Activated CD8-positive, alpha-beta memory T cell treated with anti-CD3 and anti-CD28 coated beads, Interleukin-2, amount 50 U/mL, for 24 hours (primary cell): ENCODE data around the gene ZBTB7C.
"Not testable (repeated sequence)": the region's sequence is repeated elsewhere in the genome, so short reads cannot be mapped to it uniquely, and the experiment has no call there.

ENCODE experiments used
- DNase-seq: peaks from one replicate; pipeline ENCODE4 v3.0.0-alpha.2; 2020; ENCODE audit errors: extremely low read depth

The ZBTB7C gene

DNA sequence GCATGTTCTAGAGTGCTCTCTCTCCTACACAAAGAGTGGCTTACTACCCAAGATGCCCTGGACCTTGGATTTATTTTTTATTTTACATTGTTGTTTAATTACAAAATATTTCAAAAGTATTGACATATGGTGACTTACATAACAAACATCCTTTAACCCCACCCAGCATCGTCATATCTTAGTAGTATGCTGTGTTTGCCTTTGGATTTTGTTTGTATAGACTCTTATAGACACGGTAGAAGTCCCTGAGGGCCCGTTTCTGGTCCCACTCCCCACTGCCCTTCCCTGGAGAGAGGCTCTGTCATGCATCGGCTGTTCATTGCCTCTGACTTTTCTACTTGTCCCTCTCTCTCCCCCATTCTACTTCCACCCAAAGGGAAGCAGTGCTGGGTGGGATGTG, 112.0 kb downstream of the ZBTB7C start:
- no peak for DNase-seq

DNA sequence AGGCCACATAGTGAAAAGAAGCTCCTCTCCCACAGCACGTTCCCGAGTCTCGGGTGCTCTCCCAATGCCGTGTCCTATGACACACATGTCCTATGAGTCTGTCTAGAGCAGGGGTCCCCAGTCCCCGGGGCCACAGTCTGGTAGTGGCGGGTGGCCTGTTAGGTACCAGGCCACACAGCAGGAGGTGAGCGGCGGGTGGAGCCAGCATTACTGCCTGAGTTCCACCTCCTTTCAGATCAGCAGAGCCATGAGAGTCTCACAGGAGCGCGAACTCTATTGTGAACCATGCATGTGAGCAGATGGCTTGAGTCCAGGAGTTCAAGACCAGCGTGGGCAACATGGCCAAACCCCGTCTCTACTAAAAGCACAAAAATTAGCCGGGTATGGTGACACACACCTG, 112.6 kb downstream of the ZBTB7C start:
- DNase-seq, result no peak

DNA sequence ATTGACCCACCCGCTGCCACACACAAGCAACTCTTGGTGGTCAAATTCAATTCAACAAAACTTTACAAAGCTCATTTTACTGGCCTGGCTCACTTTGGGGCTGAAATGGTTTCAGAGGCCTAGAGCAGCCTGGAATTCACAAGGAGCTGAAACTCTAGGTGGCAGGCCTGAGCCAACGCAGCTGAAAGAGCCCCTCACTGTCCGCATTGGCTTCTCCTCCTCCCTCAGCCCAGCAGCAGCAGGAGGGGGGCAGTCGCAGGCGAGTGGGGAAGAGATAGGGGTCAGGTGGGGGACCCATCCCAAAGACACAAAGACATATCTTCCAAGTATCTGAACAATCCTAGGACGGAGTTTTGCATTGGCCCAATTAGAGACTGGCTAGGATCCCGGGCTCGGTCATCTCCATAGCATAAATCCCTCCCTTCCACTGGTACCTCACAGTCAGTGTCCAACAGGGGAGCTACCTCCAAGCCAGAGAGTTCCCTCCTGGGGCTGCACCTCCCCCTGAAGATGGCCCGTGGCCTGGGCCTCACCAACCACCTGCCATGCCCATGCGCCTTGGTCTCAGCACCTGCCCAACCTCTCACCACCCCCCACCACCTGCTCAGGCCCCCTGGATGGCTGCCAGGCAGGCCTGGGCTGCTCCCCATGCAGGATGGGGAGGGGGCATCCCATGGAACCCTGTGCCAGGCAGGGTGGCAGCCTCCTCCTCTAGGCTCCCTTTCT, 113.4 kb downstream of the ZBTB7C start:
- no peak for DNase-seq

DNA sequence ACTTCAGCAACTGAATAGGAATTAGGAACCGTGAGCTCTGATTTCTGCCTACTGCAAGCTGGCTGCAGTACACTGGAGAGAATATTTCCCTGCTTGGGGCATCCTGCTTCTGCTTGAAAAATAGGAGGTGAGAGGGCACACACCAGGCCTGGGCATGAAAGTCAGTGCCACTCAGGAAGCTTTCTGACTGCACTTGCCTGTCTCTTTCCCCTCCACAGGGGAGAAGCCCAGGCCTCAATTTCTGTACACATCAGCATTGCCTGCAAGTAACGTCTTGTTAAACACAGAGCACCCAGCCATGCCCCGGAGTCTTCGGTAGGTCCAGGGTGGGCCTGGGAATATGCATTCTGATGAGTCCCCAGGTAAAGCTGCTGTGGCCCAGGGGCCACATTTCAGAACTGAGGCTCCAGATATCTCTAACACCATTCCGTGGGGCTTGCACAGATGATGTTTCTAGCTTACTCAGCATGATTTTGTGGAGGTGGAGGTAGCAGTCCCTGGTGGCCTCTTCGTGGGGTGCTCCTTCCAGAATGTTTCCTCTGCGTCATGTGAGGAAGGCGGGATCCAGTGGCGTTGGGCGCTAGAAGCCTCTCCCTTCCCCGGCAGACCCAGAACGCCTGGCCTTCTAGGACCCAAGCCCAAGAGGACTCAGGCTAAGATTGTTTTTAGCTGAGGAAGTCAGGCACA, 114.1 kb downstream of the ZBTB7C start:
- DNase-seq, result no peak

DNA sequence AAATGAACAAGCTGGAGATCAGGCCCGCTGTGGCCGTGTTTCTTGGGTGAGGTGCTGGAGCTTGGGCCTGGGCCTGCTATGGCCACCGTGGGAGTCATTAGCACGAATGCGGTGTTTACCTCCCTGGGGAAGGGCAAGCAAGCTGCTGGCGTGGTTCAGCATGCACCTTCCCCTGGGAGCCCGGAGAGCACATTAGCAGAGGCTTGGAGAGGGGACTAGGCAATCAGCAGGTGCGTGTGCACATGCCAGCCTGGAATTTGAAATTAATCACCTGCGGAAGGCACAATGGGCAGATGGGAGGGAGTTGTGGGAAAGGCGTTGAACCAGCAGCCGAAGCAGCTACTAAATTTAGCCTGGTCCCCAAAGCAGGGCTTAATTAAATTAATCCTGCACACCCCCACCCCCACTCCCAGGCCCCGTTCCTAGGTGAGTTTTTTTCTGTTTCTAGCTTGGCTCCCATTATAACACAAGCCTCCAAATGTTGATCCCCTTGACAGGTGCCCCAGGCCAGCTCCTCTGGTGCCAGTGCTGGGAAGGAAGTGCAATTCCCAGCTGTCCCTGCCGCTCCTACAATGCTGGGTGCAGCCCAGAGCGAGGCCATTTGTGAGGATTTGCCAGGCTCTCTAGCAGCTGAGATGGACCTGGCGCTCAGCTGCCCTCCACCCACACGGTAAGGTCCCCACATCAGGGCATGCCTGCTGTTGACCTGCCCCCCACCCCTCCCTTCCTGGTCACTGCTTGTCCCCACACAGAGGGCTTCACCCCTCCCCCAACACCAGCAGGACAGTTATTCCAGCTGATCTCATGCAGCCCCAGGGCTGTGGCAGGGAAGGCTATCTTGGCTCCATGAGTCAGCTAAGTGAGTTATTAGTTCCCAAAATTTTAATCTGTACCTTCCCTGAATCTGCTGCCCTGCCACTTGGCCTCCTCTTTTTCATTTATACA, 115.0 kb downstream of the ZBTB7C start:
- DNase-seq, result no peak

DNA sequence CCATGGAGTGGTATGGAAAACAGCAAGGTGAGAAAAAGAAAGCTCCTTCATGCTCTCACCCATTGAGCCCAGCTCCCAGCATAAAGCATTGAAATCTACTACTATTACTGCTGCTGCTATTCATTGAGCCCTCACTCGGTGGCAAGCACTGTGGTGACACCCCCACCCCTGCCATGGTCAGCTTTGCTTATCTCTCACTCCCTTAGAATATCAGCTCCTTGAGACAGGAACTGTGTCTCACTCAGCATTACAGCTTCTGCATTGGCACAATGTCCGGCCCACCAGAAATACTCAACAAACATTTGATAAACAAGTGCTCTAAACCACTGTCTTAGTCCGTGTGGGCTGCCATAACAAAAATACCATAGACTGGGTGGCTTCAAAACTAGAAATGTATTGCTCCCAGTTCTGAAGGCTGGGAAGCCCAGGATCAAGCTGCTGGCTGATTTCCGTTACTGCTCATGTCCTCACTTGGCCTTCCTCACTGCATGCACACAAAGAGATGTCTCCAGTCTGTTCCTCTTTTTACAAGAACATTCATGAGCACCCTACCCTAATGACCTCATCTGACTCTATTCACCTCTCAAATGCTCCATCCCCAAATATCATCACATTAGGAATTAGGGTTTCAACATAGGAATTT, 116.3 kb downstream of the ZBTB7C start:
- no peak for DNase-seq

DNA sequence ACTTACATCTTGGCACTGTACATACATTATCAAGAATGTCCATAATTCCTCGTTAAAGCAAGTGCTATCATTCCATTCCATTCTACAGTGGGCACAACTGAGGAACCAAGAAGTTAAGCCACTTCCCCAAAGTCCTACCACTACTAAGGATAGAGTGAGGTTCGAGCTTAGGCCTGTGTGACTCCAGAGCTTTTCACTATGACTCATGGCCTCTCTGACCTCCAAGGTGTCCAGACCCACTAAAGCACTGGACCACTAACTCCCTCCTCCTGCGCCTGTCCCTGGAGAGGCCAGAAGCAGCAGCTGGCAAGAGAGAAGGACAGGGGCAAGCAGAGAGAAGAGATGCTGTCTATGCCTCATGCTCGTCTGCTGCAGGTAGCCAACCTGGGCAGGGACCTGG, 117.0 kb downstream of the ZBTB7C start:
- DNase-seq, result no peak

DNA sequence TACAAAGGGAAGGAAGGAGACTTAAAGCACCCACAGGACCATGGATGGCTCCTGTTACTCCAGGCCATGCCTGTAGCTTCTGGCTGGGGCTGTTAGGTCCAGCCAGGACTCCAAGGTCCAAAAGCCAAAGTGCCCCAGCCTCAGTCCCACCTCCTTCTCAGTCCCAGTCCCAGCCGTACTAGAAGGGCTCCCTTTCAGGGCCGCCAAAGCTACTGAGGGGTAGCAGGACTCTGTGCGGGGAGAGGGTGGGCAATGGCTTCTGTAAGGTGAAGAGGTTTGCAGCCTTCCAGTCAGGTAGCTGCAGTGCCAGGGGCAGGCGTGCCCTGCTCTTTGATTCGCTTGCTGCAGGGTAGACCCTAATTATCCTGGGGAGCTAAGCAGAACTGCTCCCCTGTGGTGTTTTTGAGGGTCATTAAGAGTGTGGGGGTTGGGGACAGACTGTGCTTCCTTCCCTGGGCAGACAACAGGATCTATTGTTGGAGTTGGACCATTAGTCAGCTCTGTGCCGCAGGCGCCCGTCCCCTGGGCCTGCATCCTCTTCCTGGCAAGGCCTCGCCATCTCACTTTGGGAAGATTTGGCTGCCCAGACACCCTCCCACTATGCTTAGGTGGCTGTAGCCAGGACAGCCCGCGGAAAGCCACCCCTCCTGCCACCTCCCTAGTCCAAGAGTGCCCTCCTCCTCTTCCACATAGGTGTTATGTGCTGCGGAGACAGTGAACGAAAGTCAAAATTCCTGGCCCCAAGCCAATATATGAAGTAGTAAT, 118.8 kb downstream of the ZBTB7C start:
- DNase-seq, result no peak

DNA sequence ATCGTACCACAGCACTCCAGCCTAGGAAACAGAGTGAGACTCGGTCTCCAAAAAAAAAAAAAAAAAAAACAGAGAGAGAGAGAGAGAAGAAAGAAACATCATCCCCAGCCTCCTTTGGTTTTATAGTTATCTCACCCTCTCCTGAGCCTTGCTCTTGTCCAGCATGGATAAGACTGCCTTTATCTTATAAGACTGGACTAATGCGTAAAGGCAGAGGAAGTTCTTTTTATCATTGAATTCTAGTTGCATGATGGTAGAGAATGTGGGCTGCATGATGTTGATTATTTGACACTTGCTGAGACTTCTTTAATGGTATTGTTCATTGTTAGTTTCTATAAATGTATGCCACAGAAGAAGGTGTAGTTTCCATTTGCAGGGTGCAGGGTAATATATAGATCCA, 124.4 kb downstream of the ZBTB7C start:
- no peak for DNase-seq

DNA sequence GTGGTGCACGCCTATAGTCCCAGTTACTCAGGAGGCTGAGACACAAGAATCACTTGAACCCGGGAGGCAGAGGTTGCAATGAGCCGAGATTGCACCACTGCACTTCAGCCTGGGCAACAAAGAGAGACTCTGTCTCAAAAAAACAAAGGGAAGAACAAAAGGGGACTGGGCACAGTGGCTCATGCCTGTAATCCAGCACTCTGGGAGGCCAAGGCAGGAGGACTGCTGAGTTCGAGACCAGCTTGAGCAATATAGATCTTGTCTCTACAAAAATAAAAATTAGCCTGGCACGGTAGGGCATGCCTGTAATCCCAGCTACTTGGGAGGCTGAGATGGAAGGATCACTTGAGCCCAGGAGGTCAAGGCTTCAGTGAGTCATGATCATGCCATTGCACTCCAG, 125.2 kb downstream of the ZBTB7C start:
- DNase-seq, result not testable (repeated sequence)

DNA sequence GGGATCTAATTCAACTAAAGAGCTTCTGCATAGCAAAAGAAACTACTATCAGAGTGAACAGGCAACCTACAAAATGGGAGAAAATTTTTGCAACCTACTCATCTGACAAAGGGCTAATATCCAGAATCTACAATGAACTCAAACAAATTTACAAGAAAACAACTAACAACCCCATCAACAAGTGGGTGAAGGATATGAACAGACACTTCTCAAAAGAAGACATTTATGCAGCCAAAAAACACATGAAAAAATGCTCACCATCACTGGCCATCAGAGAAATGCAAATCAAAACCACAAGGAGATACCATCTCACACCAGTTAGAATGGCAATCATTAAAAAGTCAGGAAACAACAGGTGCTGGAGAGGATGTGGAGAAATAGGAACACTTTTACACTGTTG, 127.7 kb downstream of the ZBTB7C start:
- DNase-seq, result not testable (repeated sequence)

DNA sequence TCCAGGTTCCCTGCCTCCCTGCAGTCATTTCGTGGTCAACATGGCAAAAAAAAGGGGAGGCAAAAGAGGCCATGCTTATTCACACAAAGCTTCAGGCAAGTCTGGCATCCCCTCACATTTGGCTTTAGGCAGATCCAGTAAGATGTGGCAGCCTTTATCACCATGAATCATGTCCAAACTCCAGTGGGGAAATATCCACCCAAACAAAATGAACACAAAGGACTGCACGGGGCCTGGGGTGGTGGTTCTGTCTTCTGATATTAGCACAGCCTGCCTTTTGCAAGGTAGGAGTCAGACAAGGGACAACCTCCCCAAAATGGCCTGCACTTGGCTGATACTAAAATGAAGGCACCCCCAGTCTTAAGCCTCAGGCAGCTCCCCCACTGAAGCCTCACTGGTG, 129.9 kb downstream of the ZBTB7C start:
- DNase-seq, result no peak

DNA sequence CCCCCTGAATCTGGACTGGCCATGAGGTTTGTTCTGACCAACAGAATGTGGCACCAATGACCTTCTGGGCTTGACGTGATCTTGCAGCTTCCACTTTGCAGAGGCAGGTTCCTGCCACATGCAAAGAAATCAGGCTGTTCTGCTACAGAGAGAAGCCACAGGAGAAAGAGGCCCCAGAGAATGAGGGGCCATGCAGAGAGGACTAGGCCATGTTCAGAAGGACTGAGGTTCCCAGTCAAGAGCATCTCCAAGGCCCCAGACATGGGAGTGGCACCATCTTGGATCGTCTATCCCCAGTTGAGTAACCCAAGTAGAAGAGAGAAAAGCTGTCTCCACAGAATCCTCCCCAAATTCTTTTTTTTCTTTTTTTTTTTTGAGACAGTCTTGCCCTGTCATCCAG, 131.1 kb downstream of the ZBTB7C start:
- DNase-seq, result no peak

DNA sequence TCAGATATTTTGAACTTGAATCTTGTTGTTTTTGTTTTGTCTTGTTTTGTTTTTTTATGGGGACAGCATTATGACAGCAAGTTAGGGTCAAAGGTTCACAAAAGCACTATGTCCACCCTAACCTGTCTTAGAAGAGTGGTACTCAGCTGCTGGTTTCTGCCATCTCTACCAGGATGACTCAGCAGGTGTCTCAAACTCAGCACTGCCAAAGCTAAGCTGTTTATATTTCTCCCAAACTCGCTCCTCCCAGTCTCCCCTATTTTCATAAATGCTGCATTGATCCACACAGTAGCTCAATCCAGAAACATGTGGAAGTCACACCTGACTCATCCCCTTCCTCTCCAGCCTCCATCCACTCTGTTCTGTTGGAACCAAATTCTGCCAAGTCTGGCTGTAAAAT, 134.9 kb downstream of the ZBTB7C start:
- no peak for DNase-seq

DNA sequence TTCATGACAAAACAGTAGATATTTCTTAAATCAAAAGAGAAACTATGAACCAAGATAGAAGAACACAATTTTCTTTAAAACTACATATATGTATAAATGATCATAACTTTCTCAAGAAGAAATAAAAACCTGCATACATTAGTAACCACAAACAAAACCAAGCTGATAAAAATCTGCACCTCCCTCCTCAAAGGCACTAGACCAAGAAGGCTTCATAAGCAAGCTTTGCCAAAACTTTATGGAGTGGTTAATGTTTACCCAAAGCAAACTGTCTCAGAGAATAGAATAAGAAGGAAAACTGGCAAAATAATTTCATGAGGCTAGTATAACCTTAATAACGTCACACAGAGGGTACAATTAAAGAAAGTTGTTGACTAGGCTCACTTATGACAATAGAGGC, 138.3 kb downstream of the ZBTB7C start:
- no peak for DNase-seq

DNA sequence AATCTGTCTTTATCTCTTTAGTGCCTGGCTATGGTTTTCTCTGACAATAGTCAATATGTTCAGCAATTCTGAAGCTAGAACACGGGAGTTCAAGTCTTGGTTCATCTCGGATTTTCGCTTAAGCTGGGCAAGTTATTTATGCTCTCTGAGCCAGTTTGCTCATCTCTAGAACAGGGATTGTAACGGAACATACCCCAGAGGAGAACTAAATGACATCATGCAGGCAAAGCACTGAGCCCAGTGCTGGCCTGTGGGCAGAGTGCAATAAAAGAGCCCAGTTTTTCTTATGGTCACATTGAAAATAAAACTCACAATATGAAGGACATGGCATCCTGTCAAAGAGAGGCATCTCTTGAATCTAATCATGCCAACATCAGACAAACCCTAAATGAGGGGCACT, 143.9 kb downstream of the ZBTB7C start:
- no peak for DNase-seq

DNA sequence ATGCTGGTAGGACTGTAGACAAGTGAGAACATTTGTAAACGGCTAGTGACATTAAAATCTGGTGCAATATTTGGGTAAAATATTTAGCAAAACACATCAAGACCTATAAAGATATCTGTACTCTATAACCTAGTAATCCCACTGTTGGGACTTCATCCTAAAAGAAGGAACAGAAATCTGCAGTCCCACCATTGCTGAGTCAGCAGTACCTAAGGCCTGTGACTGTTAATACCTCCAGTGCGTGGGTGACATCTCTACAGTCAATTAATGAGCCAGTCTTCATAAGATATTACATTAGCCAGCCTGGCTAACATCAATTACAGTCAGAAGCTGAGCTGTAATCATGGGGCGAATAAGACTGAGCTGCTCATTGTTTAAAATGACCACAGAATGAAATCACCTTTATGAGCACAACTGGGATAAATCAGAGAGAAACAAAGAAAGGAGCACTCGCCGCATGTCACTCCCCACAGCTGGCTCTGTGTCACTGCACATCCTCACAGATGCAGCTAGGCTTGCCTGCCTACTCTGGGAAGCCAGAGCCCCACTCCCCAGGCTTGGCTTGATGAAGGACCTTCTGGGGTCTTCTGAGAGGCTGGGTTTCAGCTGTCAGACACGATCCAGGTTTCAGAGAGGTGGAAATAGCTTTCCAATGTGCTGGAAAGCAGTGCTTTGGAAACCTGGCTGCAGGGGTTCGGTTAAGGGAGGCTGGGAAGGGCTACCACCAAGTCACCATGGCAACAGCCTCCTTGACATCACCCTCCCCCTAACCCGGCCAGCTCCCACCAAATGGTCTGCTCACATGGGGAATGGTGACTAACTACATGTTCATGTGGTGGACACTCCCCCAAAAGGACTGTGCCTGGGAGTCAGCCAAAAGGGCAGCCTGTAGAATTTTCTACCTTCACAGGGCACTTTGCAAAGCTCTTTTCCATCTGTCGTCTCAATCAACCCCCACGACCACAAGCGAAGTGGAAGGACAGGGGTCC, 145.0 kb downstream of the ZBTB7C start:
- no peak for DNase-seq

DNA sequence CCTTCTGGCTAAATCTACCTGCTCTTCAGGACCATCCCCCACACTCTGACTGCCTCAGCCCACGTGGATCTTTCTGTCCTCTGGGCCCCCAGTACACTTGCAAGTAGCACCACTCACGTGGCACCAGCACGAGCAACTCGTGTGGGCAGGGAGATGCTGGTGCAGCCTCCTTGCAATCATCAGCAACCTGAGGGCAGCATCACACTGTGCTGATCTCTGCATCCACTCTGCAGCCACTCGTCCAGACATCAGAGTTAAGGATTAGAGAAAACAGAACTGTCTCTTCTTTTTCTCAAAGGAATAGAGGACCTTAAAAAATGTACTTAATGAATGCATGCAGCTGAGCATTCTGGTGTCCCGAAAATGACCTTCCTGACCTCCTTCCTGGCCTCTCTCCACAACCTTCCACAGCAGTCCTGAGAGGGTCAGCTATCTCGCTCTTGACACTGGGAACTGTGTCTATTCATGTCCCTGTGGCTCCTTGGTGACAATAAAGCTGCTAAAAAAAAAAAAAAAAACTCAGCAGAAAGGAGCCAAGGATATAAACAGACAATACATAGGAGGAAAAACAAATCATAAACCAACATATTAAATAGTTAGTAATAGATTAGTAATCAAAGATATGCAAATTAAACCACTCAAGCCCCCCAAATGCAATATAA, 145.9 kb downstream of the ZBTB7C start:
- no peak for DNase-seq

DNA sequence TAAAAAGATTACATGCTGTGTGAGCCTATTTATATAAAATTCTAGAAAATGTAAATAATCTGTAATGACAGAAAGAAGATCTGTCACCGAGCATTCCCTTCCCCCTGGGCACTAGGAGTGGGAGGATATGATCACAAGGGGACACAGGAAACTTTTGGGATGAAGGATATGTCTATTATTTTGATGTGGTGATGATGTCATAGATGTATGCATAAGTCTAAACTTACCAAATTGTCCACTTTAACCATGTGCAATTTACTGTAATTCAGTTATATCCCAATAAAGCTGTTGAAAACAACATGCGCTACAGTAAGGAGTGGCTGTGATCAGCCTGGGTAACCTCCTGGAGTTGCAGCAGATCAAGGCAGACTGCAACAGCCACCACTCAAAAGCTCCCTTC, 148.9 kb downstream of the ZBTB7C start:
- DNase-seq, result no peak

DNA sequence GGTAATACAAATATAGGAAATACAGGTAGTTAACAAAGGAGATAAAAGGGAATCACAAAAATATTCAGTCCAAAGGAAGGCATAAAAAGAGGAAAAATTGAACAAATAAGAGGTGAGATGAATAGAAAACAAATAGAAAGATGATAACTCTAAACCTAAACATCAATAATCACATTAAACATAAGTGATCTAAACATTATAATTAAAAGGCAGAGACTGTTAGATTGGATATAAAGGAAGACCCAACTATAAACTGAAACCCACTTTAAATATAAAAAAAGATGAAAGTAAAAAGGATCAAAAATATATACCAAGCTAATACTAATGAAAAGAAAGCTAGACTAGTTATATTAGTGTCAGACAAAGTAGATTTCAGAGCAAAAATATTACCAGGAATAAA, 152.3 kb downstream of the ZBTB7C start:
- DNase-seq, result no peak
